NCI-H128 (cell line): ENCODE measurements around the gene FIGN.

ENCODE experiments used
- DNase-seq: peaks from one replicate; lab custom pipeline; 2025; ENCODE audit not compliant: unreplicated experiment; lab: John Stamatoyannopoulos, UW

The FIGN gene

GRCh38 chr2:163570391-163570790 lies 165.4 kb downstream of the FIGN start:
- no peak for DNase-seq

GRCh38 chr2:163565192-163565591 lies 170.6 kb downstream of the FIGN start:
- DNase-seq: no peak

- no peak for DNase-seq
Measured at GRCh38 chr2:163564236-163564635, 171.6 kb downstream of the FIGN start.

DNA sequence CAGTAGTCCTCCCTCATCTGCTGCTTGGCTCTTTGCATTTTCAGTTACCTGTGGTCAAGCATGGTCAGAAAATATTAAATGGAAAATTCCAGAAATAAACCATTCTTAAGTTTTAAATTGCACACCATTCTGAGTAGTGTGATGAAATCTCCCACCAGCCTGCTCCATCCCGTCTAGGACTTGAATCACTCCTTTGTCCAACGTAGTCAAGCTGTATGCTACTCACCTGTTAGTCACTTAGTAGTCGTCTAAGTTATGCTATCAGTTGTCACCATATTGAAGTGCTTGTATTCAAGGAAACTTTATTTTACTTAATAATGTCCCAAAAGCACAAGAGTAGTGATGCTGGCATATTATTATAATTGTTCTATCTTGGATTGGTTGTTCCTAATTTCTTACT lies 172.5 kb downstream of the FIGN start:
- DNase-seq: no peak

GRCh38 chr2:163558251-163559021 lies 177.4 kb downstream of the FIGN start:
- DNase-seq: no peak

GRCh38 chr2:163556511-163556910 lies 179.3 kb downstream of the FIGN start:
- no peak for DNase-seq

DNA sequence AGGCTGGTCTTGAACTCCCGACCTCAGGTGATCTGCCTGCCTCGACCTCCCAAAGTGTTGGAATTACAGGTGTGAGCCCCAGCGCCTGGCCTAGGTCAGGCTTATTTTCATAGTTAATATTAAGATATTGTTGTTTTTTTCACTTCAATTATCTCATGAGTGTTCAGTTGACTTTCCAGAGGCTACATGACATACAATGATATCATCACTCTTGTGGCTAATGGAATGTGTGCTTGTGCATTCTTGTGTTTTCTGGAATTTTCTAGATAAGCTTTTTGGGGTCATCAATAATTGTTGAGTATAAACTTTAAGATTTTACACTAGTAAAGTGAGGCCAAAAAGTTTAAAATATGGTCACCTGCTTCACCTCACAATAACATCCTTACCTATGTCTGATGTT lies 180.9 kb downstream of the FIGN start:
- DNase-seq: no peak

DNA sequence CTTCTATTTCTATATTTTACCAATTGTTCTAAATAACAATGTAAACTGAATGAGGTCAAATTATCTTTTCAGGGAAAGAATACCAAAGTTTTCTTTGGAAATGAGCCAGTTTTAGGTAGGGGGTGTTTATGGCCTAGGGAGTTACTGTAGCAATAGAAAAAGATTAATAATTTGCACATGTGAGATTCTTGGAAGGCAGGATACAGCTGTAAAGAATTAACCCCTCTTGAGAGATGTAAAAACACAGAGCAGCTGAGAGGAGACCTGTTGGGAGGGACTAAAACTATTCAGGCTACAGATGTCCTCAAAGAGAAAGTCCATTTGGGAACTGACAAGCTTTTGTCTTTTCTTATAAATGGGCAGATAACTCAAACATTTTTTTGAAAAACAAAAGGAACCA lies 182.2 kb downstream of the FIGN start:
- no peak for DNase-seq

- DNase-seq: no peak
Measured at GRCh38 chr2:163552758-163553157, 183.1 kb downstream of the FIGN start.

- no peak for DNase-seq
Measured at GRCh38 chr2:163551616-163552373, 184.0 kb downstream of the FIGN start.

- no peak for DNase-seq
Measured at GRCh38 chr2:163548970-163549369, 186.8 kb downstream of the FIGN start.
